CMK (cell line): ENCODE measurements around the gene N4BP2L2.

Source experiments
- DNase-seq: peaks from one replicate; pipeline ENCODE4 v3.0.0-alpha.2; 2010; ENCODE audit warnings: low read depth

N4BP2L2 gene

DNA sequence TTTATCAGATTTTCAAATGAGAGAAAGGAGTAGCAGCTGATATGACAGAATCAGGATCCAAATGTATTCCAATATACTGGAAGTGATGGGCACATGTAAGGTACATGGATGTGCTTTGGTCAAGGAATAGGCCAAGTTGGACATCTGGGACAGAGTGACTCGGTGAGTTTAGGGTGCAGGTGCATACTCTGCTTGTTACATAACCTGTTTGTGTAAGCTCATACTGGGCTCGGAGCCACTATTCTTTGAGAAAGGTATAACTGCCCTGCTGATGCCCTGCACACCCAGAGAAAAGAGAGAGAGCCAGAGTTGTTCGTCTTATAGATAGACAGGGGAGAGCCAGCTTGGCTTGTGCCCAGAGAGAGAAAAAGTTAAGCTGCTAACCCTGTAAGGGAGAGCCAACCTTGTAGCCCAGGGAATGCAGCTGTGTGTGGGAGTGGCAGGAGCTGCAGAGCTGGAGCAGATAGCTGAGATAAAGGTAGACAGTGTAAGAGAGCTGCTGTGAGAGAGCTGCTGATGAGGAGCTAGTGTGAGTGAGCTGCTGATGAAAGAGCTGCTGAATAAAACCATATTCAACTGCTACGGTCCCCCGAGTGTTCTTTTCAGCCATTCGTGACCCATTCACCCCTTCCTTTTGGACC lies 70.0 kb downstream of the N4BP2L2 start:
- DNase-seq, result no peak

DNA sequence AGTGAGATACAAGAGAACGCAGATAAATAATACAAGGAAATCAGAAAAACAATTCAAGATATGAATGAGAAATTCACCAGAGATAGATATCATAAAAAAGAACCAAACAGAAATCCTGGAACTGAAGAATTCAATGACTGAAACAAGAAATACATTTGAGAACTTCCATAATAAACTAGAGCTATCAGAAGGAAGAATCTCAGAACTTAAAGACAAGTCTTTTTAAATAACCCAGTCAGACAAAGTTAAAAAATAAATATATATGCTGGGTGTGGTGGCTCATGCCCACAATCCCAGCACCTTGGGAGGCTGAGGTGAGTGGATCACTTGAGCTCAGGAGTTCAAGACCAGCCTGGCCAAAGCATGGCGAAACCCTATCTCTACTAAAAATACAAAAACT lies 82.0 kb downstream of the N4BP2L2 start:
- DNase-seq, result no peak

DNA sequence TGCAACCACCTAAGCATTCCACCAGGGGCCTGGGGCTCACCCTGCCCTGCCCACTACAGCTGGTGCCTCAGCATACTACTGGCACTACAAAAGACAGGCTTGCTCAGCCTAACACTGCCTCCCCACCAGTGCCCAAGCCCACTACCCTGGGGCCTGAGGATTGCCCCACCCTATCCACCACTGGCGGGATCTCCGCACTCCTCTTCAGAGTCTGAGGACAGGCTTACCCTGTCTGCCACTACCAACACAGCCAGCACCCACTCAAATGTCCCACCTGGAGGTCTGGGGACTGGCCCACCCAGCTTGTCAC lies 83.0 kb downstream of the N4BP2L2 start:
- no peak for DNase-seq

DNA sequence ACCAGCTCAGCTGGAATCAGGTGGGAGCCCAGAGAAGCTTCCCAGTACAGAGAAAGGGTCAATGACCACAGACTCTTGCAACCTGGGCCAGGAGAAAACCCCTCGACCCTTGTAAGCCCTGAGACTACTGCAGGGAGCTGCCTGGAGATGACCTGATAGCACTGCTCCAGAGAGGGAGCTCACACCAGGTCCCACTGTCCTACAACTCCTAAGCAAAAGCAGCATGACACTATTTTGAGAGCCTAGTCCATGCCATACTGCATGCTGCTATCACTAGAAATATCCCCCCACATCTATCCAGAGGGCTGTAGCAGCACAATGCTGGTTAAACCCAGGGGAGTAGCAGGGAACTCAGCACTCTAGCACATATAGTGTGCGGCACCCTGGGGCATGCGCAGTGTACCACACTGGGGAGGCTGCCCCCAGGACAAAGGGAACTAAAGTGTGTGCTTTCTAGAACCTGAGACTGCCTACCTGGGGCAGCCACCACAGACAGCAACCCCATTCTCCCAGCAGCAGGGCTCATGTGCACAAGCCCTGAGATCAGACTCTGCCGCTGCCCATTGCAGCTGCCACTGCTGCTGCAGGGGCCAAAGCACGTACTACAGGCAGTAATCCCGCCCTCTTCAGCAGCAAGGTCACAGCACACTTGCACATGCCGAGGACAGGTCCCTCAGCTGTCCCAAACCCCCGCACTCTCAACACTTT lies 83.6 kb downstream of the N4BP2L2 start:
- DNase-seq, result no peak

DNA sequence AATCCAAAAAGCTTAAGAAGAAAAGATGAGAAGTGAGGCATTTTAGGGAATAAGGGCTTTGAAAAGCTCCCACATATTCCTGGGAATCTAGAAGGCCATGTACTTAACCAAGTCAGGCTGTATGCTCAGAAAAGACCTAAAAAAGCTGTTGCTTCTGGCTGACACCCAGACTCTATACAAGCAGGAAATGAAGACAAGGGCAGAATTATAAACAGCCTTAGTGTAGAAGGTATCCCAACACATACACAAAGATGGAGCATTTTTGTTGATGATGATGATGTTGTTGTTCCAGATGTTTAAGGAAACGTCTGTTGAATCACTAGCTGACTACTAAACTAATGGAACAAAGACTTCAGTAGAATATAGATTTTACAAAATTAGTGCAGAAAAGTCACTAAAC lies 84.6 kb downstream of the N4BP2L2 start:
- DNase-seq, result no peak

DNA sequence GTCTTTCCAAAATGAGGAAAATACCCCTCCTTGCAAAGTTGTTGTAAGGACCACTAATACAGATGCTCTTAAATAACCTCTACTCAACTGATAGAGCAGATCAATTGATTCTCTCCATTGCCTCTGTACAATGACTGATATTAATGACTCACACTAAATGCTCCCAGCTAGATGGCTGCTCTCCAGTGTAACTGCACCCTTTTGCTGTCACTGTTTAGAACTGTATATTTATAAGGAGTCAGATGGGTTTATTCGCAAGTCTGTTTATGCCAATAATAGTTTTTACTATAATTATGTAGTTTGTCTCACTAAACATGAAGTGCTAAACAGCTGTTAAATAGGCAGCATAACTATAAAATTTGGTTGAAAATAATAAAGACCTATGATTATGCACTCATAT lies 89.6 kb downstream of the N4BP2L2 start:
- no peak for DNase-seq

DNA sequence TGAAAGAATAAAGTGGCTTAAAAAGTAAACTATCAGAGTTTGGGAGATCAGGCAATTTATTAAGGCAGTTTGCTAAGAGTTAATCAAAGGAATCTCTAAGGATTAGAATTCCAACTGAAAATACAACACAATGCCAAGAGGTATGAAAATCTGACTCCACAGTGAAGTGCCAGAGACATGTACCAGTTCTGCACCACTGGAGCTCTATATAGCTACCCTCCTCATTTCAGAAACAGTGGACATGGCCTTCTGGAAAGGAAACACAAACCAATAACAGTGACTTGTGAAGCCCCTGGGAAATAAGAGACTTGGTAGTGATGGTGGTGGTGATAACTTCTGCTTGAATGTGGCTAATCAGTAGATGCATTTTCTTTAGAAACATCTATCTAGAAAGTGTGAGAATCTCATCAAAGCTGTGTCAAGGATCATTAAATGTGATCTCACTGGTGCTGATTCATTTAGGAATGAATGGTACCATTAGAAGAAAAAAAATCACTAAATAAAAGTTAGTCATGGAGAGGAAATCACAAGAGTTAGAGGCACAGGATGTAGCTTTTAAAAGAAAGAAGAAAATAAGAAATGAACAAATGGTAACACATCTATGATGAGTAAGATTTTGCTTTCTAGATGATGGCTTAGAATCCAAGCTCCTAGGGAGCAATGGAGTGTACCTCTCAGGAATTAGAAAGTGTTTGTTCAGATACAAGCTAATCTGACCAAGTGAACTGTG lies 90.5 kb downstream of the N4BP2L2 start:
- DNase-seq, result no peak

DNA sequence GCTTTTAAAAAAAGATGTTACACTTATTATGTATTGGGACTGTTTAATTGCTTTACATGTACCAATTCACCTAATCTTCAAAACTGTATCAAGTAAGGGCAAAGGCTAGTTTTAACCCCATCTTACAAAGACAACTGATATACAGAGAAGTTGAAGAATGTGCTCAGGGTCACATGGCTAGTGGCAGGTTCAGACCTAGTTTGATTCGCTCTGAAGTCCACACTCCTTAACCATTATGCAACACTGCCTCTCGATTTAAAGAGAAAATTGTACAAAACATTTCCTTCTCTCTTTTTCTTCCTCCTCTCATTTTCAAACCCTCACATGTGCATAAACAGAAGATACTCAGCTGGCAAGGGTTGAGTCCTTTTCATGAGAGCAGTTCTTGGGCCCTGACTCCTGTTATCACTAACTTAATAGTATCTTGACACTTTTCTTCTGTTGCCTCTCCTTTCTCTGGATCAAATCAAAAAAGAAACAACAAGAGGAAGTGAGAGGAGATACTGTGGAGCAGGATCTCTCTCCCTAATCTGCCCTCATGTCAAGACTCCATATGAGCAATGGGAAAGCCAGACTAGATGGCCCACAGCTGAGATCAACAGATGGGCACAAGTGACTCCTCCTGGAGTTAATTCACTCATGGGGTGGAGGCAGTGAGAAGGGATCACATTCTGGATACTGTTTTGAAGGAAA lies 91.7 kb downstream of the N4BP2L2 start:
- DNase-seq, result no peak

DNA sequence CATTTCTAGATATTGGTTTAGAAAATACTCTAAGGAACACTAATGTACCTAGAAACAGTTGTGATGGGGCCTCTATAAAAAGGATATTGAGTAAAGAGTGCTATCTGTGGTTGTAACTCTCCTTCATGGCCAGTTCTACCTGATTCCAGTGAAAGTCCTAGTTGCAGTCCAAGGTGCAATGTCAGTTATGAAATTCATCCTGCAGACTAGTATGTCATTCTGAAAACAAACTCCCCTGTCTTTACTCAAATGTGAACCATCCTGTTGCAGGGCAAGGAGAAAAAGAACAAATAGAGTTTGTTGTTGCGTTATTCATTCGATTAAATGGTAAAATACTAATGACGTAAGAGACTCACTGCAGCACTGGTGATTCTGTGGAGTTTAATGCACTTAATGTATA lies 92.4 kb downstream of the N4BP2L2 start:
- DNase-seq, result no peak

DNA sequence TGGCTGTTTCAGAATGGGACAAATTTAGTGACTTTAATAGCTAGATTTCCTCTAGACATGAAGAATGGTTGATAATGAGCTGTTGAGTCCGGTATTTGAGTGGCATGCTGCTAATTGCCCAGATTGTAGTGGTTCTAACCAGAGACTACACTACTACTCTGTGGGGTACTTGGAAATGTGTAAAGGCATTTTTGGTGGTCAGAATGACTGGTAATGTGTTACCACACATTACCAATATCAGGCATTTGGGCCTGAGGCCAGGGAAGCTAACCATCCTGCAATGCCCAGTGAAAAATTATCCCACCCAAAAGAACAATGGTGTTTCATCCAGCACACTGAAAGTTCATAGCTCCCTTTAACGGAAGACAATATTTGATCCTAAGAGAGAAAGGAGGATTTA lies 93.1 kb downstream of the N4BP2L2 start:
- DNase-seq, result no peak

DNA sequence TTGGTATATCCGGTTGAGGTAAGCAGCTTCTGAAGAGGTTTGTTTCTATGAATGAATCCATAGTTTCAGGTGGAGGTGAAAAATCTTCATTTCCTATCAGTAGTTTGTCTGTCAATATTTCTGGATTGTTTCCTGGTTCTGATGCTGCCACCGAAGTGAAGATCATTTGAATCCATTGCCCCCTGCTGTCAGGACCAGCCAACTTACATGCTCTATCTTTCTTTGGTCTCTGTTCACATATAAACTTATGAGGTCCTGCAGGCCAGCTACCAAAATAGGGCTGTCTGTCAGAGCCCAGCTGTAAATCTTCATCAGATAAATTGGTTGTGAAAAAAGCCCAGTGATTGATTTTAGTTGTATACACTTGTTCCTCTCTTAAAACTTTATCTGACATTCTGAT lies 95.5 kb downstream of the N4BP2L2 start:
- no peak for DNase-seq

DNA sequence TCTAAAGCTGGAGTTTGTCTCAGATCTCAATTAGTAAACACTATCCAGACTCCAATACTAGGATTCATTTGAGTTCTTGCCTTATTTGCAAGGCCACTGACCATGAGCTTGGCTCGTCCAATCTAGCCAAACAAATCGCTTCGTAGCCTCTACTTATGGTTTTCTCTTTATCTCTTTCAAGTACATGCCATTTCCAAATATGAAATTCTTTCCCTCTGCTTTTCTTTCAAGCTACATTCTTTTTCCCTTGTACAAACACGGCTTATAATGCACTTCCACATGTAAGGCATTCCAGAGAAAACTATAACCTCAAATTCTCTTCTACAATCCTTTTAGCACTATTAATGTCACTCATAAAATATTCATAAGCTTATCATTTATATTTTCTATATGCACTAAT lies 99.7 kb downstream of the N4BP2L2 start:
- no peak for DNase-seq

DNA sequence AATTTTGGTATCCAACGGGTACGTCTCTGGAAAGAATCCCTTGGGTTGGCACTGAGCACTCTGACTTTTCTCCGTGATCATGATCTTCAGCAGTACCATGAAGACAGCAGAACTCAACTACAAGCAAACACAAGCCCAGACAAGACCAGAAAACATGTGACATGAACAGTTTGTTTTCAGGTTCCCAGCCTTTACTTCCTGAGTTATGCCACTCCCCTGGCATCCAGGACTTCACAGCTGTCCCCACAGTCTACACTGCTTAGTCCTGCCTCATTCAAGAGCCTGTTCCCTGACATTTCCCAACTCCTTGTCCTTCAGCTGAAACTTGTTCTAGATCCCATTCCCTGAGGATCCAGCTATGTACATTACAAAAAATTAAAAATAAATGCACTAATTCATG lies 105.7 kb downstream of the N4BP2L2 start:
- DNase-seq, result no peak

DNA sequence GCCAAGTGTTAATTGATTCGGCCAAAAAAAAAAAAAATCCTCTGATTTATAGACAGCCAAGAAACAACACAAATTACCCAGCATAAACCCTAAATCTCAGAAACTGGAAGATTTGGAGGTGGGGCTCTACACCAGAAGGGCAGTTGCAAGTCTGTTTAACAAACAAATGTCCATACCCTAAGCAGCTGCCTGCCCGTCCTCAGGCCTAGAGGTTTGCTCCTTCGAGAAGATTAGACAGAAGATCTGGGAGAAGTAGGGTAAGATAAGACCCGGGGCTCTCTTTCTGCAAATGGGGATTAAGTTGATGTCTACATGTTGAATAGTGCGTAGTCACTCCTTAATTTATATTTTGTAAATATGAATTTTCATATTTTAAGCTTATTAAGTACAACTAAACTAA lies 107.2 kb downstream of the N4BP2L2 start:
- DNase-seq, result no peak

DNA sequence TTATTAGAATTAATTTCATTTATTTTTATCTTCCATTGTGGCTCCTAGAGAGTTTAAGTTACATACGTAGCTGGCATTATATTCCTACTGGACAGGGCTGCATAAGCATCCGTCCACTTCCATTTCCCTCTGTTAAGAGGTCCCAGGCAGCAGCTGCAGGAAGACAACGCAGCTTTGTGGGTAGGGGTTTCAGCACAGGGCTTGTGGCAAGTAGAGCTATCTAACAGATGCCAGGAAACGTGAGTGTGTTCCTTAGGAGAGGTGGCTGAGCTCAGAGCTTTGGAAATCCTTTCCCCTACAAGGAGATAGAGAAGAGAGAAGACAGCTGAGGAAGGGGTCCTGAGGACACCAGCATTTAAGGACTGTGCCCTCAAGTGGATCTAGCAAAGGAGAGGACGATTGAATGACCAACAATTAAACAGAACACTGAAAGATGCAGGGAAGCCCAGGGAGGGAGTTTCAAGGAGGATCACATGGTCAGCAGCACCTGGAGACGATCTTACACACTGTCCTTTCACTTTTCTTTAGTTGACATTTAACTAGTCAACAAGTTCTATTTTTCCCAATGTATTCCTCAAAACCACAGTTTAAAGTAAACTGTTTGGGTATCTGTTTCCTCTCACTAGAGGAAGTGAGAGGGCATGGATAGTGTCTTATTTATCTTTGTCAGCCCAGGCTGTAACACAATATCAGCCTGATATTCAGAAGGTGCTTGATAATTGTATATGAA lies 108.4 kb downstream of the N4BP2L2 start:
- peak; percentile 59 for DNase-seq

DNA sequence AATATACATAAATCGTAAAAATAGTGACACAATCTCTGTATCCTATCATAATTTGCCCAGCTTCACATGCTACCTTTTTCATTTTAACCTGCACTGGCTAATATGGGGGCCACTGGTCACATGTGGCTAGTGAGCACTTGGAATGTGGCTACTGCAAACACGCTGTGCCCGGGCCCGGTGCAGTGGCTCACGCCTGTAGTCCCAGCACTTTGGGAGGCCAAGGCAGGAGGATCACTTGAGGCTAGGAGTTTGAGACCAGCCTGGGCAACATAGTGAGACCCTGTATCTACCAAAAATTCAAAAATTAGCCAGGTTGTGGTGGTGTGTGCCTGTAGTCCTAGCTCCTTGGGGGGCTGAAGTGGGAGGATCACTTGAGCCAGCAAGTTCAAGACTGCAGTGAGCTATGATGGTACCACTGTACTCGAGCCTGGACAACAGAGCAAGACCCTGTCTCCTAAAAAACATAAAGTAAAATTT lies 109.1 kb downstream of the N4BP2L2 start:
- no peak for DNase-seq

DNA sequence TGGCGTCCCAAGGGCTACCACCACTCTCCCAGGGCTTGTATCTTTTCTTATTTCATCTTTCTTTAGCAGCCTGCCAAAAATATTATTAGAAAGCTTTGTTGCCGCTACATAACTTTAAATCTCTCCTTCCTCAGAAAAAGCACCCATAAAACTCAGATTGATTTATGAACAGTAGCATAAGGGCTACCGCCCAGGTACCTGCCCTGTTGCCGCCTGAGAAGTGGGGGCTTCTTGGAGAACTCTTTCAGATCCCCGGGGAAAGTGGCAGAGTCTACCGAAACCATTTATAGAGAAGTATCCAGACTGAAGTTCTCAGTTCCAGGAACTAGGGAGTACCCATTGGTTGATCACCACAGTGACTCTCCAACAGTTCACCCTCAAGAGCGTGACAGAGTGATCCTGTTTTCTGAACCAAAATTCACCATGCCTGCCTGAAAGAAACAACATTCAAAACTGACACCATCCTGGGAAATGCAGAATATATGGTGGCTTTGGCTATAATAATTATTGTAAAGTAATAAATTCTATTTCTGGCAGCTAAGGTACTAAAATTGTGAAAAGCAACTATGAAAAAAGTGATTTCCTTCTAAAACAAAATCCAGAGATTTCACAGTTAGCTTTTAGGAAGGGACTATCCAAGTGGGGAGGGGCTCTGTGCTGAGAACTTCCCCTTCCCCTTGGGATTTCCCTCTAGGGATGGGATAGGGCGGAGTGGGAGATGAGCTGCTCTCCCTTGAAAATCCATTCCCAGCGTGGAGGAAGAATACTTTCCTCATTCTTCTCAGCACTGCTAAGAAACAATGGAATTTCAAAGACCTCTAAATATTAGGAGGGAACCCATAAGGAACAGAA lies 109.8 kb downstream of the N4BP2L2 start:
- no peak for DNase-seq

DNA sequence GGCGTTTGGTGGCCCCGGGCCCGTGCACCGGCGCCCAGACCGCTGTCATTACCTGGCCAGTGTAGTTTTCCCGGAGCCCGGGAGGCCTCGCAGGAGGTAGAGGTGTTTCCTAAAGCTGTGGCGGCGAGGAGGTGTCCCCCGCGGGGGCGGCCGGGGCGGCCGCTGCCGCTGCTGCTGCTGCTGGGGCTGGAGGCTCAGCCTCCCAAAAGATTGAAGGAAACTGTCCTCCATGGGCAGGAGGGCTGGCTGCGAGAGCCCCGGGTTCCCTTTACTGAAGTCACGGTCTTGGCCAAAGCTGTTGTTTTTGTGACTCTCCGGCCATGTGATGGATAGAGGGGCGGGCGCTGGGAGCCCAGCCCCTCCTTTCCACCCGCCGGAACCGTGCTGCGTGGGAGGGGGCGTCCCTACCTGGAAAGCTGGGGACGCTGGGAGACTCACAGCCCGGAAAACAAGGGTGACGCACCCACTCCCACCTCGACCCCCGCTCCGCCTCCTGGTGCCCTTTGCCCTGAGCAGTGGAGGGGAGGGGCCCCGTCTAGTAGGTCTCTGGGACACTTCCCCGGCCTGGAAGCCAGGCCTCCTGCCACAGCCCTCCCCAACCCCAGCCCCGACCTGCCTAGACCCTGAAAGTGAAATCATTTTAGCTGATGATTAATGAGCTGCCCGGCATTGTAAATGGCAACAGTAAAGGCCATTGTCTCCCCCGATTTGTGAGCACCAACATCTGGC lies 110.6 kb downstream of the N4BP2L2 start, which contains the start of gene N4BP2L1:
Gene N4BP2L1 (minus strand): TSS at position 279 of the 729 bp plus-strand sequence. CDS start 48 bp downstream, at position 231.
- peak; percentile 75 for DNase-seq

DNA sequence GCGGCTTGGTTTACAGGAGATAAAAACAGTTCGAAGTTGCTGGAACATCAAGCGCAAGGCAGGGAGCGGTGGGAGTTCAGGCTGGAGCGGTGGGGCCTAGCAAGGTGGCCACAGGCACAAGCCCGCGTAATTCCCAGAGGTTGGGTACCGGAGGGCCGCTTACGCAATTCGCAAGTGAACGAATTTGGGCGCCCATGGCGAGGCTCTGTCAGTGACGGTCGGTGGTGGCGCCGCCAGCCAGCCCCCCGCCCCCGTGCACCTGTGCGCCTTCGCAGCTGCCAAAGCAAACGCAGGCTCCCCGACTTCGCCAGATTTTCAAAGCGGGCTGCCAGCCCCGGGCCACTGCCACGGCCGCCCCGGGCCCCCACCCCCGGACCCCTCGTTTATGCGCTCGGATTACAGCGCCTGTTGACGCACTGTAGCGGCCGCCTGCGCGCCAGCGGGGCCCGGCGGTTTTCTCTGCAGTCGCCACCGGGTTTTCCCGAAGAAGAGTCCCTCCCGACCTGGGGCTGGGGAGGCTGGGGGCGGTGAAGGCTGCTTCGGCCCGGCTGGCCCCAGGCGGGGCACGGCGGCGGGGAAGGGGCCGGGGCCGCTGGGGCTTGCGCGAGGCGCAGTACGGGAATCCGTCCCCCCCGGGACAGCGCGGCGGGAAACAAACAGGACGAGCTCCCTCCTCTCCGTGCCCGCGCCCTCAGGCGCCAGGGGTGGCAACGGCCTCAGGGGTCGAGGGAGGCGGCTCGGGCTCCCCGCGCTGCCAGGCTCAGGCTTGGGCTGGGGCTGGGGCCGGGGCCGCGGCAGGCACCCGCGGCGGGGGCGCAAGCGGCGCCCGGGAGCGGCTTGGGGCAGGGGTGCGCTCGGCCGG lies 111.4 kb downstream of the N4BP2L2 start:
- DNase-seq, result no peak
